T1000 (cell line): ENCODE measurements around the gene FAM3B.
"Not testable (repeated sequence)": the region's sequence is repeated elsewhere in the genome, so short reads cannot be mapped to it uniquely, and the experiment has no call there.

Experiments used
- DNase-seq: peaks from one replicate; lab custom pipeline; 2025; ENCODE audit warnings: mixed read lengths; lab: John Stamatoyannopoulos, UW

The FAM3B gene

DNA sequence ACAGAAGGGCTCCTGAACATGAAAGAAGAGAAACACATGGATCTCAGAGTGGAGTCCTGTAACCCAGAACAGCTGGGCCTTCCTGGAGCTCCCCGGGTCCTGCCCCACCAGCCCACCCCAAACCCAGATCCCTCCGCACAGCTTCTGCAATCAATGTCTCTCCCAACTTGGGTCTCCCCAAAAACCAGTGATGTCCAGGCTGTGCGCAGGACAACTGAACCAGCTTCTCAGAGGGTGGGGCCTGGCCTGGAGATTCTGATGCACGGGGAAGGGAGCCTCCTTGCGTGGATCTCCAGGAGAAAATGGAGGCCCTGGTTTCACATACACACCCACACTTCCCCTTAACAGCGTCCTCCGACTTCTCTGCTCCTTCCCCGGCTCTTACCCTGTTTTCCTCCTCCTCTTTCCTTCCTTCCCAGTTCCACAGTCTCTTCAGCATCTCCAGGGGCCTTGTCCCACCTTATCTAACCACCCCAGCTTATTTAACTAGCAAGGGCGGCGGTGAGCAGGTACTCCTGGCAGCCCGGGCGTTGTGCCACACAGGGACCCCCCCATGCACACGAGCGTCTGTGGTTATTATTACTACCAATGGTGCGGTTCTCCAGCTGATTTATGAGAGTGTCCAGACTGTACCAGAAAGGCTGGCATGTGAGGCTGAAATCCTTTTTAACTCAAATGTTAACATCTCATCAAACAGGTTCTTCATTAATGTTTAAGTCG, 34.0 kb downstream of the FAM3B start:
- no peak for DNase-seq

DNA sequence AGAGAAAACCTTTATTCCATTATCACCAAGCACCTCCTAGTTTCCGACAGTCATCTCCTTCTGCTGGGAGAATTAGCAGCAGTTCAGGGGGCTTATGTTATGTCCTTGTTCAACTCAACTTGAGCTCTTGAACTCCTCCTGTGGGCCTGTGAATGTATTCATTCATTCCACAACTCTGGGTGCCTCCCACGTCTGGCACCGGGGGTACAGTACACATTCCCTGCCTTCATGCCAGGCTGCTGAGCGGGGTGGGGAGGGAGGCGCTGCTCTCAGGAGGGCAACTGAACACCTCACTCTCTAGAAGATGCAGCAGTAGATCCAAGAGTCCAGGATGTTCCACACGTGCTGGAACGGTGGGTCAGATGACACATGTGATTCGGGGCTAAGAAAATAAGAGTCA, 40.9 kb downstream of the FAM3B start:
- DNase-seq: no peak

DNA sequence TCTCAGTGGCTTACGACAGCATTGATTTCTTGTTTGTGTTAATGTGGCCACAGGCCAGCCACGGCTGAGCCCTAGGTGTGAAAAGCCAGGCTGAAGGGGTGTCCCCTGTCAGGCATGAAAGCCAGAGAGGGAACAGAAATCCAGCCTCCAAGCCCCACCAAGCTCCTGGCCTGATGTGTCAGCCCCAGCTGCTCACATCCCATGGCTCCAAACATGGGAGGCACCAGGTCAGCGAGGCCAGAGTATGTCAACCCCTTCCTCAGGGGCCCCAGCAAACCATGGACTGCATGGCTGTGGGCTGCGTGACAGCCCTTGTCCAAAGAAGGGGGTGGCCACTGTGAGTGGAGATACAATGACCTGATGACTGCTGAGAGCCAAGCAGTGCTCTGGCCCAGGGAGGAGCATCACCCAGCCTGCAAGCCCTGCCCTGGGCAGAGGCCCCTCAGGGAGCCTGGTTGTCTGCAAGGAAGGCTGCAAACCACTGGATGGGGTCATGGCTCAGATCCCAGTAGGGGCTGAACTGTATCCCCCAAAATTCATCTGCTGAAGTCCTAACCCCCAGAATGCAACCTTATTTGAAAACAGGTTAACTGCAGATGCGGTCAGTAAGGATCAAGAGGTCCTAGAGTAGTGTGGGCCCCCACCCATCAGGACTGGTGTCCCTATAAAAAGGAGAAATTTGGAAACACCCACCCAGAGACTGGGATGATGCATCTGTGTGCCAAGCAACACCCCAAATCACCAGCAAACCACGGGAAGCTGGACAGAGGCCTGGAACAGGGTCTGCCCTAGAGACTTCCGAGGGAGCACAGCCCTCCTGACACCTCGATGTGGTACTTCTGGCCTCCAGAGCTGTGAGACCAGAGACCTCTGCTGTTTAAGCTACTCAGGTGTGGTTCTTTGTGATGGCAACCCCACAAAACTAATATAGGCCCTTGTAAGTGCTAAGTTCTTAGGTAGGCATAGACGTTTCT, 41.9 kb downstream of the FAM3B start:
- no peak for DNase-seq

DNA sequence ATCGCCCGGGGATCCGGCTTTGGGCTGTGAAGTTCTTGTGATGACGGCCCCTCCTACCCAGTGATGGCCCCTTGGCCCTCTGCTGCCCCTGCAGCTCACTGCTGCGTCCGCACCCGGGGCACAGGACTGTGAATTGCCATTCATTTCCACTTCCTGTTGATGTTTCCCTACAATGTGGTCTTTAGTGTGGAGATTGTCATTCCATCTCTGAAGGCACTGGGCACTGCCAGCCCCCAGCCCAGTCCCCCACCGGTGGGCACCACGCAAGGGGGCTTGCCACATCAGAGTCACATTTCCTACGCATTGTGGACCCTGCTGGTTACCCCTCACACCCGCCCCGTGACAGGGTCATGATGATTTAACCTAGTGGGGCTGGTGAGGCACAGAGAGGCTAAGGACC, 42.7 kb downstream of the FAM3B start:
- no peak for DNase-seq

DNA sequence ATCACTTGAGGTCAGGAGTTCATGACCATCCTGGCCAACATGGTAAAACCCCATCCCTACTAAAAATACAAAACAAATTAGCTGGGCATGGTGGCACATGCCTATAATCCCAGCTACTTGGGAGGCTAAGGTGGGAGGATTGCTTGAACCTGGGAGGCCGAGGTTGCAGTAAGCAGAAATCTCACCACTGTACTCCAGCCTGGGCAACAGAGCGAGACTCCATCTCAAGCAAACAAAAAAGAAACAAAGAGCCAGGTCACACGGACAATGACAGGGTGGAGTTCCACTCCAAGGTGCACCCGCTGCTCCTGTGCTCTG, 43.1 kb downstream of the FAM3B start:
- not testable (repeated sequence) for DNase-seq

DNA sequence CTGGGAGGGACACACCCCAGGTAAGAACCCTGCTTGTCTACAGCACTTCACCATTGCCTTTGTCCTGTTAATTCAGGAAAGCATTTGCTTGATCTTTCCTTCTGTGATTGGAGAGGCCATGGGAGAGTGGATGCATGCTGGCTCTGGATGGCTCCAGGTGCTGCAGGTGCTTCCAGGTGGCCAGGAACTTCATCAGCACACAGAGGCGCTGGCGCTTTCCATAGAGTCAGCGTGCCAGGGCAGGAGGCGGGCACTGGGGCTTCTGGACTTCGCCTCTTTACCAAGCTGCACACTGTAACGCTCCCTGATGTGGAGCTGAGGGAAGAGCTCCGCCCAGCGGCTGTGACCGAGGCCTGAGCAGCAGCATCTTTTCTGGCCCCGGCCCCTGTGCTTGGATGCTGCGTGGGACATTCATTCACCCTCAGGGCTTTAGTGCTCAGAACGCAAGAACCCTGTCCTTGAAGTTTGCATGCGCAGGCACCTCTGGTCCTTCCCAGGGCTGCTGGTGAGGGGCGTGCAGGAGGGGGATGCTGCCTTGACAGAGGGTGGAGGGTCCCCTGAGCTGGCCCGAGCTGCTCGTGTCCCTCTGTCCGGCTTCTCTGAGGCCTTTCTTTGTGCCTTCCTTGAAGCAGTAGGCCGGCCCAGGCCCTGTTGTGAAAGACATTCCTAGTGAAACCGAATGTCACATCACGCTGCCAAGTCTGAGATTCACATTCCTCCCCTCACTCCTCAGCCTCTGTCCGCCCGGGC, 43.6 kb downstream of the FAM3B start:
- DNase-seq: no peak

DNA sequence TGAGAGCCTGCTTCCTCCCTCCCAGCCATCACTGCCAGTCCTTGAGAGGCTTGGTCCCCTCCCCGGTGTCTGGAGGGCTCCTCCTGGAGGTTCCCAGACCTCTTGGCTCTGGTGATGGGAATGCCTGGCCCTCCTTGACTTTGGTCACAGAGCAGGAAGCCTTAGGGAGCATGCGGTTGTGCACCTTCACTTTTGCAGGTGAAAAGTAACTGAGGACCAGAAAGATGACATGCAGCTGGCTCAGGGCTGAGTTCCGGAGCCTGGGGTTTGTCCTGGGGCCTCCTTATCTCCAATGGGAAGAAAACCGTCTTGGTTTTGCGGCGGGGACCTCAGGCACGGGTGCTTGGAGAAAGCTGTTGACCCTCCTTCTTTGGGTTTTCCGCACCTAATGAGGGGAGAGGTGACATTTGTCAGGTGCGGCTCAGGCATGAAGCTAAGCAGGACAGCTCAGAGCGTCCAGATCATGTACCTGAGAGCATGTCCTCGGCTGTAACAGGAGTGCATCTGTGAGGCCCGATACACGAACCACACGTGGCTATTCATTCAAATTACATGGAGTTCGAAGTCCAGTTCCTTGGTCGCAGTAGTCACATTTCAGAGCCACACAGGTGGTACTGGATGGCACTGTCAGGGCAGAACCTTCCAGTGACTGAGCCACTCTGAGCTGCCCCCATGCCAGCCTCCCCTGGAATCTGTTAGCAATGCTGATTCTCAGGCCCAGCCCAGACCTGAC, 44.6 kb downstream of the FAM3B start:
- no peak for DNase-seq

DNA sequence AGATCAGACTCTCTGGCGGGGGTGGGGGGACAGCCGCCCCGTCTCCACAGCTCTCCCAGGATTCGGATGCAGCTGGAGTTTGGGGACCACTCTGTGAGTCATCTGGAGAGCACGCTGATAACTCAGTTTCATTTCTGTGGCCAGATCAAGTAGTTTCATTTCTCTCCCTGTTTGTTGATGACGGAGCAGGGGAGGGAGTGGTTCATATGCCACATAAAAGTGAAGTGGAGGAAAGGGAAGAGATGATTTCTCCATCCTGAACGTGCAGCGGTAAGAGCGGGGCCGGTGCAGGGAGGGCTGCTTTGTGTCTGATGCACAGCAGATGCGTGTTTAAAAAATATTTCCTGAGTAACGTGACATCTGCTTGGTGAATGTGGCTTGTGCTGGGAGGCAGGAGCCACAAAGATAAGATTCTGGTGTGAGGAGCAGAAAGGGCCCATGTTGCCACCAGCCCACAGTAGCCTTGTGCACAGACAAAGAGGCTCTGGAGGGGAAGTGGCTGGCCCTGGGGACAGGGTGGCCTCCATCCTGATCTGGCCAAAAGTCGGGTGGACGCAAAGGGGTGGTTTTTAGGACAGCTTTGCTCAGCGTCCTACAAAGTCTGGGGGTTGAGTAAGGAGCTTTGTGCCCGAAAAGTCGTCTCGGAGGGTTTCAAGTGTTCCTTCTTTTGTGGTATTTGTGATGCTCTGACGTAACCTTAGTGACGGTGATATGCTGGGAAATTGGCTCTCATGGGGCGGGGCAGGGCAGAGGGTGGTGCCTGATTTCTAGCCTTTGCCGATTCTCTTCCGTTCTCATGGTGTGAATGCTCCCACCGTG, 45.4 kb downstream of the FAM3B start, which contains the start of gene MX2:
MX2 (plus strand) TSS at position 242 of the 819 bp plus-strand sequence. CDS start 14,880 bp downstream, outside the sequence.
- no peak for DNase-seq

DNA sequence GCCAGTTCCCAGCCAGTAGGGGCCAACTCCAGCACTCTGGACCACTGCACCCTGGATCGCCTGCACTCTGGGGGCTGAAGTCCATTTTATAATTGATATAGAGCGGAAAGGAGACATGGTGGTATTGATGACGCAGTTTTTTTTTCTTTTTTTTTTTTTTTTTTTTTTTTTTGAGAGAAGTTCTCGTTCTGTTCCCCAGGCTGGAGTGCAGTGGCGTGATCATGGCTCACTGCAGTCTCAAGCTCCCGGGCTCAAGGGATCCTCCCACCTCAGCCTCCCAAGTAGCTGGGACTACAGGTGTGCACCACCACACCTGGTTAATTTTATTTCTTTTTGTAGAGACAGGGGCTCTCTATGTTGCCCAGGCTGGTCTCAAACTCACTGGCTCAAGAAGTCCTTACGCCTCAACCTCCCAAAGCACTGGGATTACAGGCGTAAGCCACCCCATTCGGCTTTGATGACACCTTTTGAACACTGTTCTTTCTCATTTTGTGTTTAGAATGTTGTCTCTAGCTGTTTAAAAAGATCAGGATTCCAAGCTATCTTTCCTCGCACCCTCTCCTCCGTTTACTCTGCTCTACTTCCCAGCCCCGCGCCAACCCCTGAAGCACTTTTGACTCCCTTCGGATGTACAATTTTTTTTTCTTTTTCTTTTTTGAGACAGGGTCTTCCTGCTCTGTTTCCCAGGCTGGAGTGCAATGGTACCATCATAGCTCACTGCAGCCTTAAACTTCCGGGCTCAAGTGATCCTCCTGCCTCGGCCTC, 46.2 kb downstream of the FAM3B start:
- no peak for DNase-seq

DNA sequence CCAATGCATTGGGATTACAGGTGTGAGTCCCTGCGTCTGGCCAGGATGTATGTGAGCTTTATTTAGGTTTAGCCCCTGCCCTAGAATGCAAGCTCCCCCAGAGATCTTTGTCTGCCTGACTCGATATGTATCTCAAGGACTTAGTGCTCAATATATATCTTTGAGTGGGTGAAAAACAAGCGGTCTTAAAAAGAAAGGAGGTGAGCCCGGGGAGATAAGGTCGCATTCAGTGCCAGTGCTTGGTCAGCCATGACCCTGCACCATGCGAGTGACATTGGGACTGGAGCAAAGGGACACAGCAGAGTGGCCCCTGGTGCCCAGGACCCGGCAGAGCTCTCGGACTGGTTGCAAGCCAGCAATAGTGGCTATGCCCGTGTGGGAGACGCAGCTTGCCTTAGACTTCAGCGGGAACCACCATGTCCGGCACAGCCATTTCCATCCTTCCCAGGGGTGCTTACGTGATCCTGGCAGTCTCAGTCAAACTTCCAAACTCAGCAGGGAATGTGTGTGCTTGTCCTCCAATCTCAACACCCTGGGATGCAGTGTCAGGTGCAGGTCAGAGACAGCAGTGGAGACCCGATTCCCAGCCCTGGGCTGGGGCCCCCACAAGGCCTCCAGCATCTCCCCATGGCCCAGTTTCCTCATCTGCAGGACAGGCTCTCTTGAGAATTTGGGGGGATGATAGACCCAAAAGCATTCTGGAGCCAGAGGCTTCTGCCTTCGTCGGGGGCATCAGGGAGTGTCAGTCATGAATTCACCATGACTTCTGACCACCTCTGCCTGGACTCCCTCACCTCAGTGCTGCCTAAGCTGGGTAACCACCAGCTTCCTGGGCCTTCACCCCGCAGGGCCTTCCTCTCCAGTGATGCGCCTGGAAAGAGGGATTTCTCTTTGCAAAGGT, 47.0 kb downstream of the FAM3B start:
- no peak for DNase-seq

DNA sequence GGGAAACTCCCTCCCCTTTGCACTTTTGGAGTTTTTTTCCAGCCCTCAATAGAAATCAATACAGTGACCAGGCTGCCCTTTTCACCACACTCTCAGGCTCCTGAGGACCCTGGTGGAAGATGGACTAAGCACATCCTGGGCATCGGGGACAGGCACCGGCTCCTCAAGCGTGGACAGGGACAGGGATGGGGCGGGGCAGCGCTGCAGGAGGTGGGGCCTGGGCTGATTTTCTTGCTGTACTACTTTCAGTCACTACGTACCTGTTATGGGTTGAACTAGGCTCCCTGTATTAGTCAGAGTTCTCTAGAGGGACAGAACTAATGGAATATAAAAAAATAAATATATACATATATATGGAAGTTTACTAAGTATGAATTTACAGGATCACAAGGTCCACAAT, 47.7 kb downstream of the FAM3B start:
- no peak for DNase-seq

DNA sequence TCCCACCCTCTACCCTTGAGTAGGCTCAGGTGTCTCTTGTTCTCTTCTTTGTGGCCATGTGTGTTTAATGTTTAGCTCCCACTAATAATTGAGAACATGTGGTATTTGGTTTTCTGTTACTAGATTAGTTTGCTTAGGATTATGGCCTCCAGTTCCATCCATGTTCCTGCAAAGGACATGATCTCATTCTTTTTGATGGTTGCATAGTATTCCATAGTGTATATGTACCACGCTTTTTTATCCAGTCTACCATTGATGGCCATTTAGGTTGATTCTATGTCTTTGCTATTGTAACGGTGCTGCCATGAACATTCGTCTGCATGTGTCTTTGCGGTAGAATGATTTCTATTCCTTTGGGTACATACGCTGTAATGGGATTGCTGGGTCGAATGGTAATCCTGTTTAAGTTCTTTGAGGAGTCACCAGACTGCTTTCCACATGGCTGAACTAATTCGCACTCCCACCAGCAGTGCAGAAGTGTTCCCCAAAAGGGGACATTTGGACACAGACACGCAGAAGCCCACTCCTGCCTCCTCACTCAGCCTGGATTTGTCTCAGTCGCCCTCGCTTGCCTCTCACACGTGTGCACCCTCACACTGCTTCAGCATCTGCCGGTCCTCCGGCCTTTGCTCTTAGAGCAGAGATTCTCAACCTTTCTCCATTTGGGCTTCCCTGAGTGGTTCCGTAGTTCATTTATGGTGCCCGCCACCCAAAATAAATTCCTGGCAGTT, 48.9 kb downstream of the FAM3B start:
- DNase-seq: no peak

DNA sequence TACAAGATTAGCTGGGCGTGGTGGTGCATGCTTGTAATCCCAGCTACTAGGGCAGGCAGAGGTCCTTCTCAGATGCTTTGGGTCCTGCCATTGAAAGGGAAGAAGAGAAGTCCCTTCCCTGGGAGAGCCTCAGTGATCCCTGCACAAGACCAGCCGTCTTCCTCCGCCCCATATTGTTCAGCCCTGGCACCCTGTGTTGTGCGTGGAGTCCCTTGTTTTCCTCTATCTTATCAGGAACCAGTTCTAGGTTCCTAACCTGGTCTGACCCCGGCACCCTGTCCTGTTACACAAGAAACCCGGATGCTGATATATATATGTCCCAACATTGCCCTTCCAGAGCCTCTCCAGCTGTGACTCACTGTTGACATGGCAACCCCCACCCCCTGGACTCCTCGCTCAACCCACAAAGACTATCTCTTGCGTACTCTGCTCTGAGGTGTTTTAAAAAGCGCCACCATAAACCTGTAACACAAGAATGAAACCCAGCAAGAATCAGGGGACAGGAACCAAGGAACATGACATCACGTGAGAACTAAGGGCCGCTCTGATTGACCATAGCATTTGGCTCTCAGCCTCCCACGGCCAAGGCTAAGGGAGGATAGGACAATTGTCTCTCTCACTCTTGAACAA, 50.0 kb downstream of the FAM3B start:
- DNase-seq: no peak

DNA sequence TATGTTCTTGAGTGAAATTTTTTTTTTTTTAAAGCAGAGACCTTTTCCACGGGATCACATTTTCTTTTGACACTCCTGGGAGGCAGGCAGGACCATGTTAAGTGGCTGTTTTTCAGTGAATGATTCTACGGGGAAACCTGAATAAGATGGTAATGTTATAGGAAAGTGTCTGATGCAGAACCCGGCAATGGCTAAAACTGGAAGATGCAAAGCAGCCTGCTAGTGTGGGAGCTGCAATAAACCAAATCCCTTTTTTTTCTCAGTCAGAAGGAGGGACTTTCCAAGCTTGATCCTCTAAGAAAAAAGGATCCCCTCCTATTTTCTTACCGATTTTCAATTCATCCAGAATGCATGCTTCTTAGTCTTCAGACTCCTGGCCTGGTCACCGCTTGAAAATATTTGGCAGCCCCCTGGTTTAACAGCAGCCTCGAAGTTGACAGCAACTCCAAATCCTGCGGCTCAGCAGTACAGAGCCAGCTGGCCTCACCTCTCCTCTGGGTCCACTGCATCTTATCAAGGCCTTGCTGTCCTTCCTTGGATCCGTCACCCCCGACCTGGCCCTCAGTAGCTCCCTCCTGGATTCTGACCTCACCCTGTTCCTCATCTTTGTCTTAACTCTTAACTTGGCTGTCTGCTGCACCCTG, 50.8 kb downstream of the FAM3B start:
- DNase-seq: no peak

DNA sequence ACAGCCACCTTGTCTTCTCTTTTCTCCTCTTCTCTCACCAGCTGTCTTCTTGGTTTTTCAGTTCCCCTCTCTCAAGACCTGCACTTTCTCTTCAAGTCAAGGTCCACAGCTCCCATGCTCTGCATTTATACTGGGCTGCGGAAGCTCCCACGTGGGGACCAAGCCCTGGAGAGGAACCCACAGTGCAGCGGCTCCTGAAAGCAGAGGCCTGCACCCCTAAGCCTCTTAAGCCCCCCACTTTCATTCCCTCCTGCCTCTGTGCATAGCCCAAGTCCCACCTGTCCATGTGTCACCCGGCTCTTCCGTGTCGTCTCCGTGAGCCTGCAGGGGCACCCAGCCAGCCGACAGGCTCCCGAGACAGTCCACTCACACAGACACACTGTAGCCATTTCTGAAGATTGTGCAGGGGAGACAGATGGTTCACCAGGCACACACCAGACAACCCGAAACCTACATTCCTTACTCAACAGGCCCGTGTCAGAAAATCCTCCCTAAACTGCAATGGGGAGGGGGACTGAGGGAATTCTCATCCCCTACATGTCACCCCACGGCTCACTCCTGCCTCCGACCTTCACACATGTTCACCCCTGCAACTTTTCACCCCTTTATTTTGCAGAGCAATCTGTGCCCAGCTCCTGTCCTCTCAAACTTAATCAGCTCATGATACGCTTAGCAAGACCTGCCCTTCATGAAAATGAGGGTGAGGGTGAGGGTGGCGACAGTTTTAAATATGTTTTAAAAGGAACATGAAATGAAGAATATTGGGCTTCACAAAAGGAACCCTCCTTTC, 51.5 kb downstream of the FAM3B start:
- no peak for DNase-seq

DNA sequence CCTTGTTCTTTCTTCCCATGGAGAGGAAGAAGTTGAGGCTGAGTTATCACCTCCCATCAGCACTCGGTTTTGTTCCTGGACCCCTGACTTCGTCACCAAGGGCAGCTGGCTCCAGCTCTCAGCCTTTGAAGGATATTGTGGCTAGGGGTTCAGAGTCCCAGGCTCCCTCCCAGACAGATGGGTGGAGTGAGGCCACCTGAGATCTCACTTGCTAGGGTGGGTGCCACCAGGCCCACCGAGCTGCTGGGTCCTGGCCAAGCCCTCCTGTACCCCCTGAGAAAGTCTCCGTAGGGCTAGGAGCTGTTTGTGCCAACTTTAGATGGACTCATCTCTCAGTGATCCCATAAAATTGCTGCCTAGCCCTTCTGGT, 52.1 kb downstream of the FAM3B start:
- DNase-seq: no peak
